NCI-H128 (cell line): ENCODE results near the gene OR52I2.

ENCODE experiments used
- DNase-seq: peaks from one replicate; lab custom pipeline; 2025; ENCODE audit not compliant: unreplicated experiment; lab: John Stamatoyannopoulos, UW

OR52I2 gene

DNA sequence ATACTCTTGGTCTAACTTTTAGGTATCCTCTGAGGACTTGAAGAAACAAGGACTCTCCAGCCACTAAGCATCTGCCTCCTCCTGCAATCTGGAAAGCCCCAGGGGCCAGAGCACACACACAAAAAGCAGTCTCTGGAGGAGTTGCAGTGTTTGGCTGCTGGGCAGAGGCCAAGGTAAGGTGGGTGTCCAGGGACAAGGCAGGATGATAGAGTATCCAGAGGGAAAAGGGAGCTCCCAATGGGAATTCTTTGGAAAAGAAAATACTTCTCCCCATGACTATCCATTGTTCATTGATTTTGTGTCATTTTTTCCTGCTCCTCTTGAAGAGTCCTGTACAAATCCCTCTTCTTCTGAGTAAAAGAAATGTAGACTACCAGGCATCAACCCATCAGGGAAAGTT is at the start of gene OR52I2:
TSS of gene OR52I2 (plus strand) at position 301 of the 400 bp plus-strand sequence.
- DNase-seq, result no peak

DNA sequence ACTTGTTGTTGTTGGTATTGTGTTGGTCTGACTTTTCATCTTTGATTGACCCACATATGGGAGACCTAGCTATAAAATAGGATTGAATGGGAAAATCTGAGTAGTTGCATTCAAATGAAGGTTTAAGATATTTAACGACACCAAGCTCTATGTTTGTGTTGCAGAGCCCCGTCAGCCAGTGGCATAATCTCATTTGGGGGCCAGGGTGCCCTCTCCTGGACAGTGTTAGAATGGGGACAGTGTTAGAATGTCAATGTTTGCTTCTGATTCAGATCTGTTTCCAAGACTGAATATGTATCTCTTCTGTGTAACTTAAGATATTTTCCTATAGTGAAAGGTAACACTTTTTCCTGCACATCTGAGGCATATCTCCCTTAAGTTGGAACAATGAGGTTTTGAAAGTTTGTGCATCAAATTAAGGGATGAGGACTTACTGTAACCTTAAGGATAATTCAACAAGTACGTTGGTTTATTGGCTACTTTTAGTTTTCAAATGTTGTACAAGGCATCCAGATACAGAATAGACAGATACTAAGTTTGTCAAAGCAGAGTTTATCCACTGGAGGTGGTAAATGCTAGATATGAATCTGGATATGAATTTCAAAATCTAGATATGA is 41.8 kb upstream of the OR52I2 start:
- no peak for DNase-seq

DNA sequence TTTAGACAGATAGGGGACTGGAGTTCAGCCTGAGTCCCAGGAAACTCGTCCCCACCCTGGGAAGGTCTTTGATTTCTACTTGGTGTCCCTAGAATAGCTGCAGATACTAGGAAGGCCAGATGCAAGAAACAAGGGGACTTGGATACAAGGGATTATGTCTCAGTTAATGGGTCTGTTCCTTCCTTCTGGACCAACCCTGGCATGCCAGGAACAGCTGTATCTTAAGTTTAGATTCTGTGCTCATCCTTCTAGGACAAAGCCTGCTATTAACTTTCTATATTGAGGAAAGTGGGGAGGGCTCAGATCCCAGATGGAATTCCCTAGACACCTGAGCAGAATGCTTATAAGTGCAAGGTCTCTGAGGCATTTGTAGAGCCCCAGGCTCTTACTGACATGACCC is 40.5 kb upstream of the OR52I2 start:
- DNase-seq, result no peak

DNA sequence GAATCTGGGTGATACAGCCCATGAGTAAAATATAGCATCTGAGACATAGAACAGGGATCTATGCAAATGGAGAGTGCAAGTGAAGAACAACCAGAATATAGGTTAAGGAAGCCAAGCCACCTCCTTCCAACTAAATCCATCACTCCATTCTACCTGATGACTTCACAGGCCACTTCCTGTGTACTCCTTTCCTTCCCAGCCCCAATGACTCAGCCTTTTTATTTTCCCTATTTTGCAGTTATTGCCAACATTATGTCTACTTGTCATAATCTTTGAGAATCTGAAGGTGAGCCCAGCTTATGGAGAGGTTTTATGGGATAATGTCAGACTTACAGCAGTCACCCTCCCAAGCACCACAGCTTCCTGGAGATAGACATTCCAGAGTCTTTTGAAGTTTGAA is 38.0 kb upstream of the OR52I2 start:
- no peak for DNase-seq

DNA sequence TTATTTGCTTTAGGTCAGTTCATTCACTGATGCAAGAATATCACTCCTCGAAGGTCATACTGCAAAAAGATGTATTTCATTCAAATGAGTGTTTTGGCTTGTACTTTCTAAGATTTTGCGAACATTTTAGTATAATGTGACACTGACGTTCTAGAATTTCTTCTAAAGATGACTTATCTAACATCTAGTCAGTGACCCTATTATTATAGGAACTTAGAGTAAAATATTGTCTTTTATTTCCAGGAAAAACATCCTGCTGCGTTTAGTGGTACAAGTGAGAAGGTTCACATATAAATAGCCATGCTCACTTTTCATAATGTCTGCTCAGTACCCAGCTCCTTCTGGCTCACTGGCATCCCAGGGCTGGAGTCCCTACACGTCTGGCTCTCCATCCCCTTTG is 36.7 kb upstream of the OR52I2 start, which contains the start of gene OR52M1:
TSS of gene OR52M1 (plus strand) at position 301 of the 400 bp plus-strand sequence. CDS start at position 301, 0 bp downstream.
- no peak for DNase-seq

DNA sequence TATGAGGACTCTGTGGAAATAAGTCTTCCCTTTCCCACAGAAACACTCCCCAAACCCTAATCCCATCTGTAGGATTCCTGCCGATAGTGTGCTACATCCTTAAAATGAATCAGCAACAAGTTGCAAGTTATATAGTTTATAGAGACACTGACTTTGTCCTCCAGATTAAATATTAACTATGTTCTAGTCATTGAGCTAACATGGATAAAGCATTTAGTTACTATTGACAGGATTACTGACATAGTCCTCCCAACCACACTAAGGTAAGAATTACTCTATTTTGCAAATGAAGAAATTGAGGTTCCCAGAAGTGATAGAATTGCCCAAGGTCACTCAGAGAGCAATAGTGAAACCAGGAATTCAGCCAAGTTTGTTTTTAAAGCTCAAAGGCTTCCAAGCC is 34.7 kb upstream of the OR52I2 start:
- DNase-seq, result no peak

DNA sequence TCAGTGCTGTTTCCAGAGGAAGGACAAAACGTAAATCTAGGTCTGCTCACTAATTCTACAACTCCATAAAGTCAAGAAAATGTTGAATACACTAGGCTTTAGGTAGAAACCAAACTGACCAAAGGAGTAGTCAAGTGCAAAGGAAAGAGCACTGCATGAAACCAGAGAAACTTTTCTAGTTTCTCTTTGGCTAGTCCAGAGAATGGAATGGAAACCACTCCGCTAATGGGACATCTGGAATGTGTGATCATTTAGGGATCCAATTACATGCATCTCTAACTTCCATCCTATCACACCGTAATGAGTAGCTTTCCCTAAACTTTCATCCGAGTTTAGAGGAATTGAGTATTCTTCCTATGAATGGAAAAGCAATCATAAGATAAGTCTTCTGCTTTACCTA is 34.1 kb upstream of the OR52I2 start:
- no peak for DNase-seq

DNA sequence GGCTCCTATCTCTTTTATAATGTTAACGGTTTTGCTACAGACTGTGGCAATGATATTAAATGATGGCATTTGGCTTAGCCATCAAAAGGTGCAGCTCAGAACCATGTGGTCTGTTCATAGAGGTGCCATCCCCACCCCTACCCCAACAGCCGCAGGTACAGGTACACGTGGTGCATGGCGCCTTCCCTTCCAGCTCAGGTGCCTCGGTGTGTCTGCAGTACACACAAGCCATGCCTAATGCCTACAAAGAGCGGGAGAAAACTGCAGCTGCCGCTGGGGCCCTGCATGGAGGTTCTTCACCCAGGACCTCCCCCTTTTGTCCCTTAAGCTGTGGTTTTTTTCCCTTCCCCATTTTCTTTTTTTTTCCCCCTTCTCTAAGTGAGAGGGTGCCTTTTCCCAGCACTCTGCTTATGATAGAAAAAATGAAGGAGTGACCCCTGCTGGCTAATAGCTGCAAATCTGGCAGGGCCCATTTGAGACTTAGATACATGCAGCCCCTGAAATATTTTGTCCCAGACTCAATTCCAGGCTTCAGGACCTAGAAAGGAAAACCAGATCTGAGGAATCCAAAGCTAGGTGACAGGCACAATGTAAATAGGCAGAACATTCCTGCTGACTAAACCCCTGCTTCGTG is 30.1 kb upstream of the OR52I2 start:
- DNase-seq, result no peak

DNA sequence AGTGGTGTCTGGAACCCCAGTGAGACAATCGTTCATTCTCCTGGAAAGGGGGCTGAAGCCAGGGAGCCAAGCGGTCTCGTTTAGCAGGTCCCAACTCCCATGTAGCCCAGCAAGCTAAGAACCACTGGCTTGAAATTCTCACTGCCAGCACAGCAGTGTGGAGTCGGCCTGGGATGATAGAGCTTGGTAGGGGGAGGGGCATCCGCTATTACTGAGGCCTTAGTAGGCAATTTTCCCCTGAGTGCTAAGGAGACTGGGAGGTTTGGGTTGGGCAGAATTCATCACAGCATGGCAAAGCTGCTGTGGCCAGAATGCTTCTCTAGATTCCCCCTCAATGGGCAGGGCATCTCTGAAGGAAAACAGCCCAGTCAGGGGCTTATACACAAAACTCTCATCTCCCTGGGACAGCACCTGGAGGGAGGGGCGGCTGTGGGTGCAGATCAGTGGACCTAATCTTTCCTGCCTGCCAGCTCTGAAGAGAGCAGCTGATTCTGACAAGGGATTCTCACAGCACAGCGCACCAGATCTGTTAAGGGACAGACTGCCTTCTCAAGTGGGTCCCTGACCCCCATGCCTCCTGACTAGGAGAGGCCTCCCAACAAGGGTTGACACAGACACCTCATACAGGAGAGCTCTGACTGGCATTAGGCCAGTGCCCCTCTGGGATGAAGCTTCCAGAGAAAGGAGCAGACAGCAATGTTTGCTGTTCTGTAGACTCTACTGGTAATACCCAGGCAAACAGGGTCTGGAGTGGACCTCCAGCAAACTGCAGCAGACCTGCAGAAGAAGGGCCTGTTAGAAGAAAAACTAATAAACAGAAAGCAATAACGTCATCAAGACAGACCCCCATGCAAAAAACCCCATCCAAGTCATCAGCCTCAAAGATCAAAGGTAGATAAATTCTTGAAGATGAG is 21.8 kb upstream of the OR52I2 start:
- no peak for DNase-seq

DNA sequence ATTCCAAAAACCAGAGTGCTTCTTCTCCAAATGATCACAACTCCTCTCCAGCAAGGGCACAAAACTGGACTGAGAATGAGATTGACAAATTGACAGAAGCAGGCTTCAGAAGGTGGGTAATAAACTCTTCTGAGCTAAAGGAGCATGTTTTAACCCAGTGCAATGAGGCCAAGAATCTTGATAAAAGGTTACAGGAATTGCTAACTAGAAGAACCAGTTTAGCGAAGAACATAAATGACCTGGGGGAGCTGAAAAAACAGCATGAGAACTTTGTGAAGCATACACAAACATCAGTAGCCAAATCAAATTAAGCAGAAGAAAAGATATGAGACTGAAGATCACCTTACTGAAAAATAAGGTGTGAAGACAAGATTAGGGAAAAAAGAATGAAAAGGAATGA is 21.1 kb upstream of the OR52I2 start:
- no peak for DNase-seq

DNA sequence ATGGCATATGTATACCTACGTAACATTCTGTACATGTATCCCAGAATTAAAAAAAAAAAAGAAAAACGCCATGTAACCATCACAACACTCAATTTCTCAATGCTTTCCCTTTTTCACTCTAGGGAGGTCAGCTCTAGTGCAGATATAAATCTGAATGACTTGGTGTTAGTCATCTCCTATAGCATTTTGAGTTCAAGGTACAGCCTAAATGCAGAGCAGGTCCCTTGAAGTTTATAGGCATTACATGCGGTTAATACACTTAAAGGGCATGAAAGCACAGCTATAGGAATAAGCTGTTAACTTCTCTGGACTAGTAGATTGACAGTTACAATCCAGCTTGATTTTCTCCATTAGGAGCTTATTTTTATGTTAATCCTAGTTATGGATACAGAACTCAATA is 16.2 kb upstream of the OR52I2 start:
- DNase-seq, result no peak

DNA sequence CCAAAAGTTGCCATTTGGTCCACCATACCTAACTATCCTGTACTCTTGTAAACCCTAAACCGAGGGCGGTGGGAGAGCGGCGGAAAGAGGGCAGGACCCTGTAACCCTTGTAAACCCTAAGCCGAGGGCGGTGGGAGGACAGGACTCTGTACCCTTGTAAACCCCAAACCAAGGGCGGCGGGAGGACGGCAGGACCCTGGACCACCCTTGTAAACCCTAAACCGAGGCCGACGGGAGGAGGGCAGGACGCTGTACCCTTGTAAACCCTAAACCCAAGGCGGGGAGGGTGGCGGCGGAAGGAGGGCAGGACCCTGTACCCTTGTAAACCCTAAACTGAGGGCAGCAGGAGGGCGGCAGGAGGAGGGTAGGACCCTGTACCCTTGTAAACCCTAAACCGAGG is 12.5 kb upstream of the OR52I2 start:
- no peak for DNase-seq

DNA sequence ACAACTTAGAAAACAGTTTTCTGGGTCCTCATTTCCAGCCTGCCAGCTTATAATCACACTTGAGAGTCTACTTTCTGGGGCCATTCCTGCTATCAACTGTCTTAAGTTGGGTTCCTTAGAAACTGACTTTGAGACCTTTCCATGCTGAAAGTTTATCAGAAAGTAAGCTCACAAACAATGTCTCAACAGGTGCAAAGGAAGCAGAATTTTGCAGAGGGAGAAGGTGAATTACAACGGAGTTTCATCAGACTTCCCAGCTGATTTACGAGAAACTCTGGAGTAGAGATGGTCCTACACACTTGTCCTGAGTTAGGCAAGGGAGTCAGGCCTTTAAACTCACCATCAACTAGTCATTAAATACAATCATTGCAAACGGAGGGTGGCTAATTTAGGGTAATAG is 4.7 kb upstream of the OR52I2 start:
- no peak for DNase-seq

DNA sequence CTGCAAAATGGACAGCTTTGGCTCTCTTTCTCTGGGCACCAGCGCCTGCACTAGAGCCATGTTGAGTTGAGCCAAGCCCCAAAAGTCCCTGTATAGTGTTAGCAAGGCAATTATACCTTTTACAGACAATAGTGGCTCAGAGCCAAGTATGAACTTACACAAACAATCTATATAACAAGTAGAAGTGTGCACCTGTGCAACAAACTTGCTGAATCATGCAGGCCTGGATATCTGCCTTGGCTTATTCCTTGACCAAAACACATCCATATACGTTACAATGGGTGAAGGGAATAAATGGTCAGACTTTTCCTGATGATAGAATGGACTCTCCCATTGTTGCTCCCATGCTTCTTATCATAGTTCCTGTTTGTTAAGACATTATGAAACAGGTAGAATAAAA is 3.8 kb upstream of the OR52I2 start:
- no peak for DNase-seq

DNA sequence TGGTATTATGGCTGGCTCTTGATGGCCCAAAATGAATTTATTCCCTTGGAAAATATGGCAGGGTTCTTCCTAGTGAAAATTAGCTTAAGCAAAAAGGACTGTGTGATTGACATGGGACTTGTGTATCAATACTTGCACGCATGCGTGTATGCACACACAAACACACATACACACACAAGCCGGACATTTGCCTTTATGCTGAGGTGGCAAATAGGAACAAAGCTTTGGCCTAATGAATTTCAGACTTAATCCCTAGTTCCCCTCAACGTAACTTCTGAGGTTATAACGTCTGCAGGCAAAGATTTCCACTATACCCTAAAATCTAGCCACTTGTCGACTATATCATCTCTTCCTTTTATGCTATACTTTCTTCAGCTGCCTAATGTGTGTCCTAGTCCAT is 2.9 kb upstream of the OR52I2 start:
- DNase-seq, result no peak

DNA sequence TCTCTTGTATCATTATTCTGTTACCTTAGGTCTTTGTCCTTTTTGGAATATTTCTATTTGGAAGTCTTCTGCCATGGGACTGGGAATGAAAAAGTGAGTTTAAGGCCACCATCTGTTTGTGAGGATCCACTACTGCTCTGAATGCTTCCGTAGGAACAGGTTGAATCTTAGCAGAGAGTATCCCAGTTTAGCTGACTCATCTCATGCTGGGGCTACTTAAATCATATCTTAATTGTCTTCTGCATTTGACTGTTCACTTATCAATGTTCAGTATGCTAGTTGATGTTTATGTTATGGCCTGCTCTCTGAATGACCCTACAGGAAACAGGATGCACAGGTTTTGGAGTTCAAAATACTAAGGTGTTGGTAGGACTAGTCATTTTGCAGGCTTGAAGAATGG is 1.4 kb upstream of the OR52I2 start:
- DNase-seq, result no peak

DNA sequence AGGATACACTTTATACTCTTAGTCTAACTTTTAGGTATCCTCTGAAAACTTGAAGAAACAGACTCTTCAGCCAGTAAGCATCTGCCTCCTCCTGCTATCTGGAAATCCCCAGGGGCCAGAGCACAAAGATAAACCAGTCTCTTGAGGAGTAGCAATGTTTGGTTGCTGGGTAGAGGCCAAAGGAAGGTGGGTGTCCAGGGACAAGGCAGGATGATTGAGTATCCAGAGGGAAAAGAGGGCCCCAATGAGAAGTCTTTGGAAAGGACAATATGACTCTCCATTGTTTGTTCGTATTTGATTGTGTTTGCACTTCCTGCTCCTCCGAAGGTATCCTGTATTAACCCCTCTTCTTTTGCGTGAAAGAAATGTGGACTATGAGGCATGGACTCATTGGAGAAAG is 7.5 kb downstream of the OR52I2 start:
- no peak for DNase-seq

DNA sequence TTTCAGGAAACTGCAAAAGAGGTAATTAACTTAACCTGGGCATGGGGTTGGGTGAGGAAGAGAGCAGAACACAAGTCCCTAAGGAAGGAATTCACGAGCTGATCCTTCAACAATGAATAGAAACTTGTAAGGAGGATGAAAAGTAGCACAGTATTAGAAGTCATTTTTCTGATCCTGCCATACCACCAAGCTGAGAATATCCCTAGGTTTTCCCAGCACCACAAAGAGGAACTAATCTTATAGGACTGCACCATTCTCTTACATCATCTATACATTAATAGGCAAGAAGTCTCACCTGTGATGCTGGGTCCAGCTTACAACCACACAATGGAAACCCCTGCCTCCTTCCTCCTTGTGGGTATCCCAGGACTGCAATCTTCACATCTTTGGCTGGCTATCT is 12.2 kb downstream of the OR52I2 start, which contains the start of gene OR52I1:
TSS of gene OR52I1 (plus strand) at position 301 of the 400 bp plus-strand sequence. CDS start at position 301, 0 bp downstream.
- DNase-seq, result no peak

DNA sequence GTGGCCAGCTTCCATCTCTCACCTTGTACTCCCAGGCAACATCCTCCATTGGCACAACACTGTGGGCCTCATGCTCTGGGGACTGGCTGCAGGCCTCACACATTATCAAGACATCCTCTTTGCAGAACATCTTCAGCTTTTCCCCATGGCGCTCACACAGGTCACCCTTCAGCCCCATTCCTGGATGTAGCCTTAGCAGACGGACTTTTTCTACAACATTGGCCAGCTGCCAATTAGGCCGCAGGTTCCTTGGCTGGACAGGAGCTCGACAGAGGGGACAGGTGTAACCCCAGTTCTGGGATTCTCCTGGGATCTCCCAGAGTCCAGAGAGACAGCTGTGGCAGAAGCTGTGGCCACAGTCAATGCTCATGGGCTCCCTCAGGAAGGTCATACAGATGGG is 23.5 kb downstream of the OR52I2 start:
- no peak for DNase-seq

DNA sequence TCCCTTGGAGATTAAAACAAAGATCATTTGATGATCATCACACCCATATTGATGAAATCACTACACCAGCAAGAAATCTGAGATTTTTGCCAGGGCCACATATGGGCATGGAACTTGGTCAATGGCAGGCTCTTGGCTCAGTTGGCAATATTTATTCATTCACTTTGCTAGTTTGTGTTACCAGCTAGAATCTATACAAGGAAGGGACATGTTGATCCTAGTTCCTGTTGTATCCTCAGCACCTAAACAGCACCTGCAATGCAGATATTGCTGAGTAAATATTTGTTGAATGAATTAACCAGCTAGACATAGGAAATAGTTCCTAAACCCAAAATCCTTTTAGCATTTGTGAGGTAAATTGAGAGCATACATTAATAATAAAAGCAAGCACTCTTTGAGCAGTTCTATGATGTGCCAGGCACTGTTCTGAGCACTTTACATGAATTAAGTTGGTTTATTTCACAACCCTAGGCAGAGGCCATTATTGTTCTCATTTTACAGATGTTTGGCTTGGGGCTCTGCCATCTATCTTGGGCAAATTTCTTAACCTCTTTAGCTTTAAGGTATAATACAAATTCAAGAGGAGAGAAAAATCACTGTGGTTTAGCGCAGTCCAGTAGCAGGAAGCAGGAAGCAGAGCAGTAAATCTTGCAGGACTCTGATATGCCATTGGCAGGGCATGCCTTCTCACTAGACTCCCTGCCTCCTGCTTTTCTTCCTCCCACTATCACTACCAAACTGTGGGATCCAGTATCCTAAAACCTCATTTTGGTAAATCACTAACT is 24.9 kb downstream of the OR52I2 start:
- DNase-seq, result no peak

DNA sequence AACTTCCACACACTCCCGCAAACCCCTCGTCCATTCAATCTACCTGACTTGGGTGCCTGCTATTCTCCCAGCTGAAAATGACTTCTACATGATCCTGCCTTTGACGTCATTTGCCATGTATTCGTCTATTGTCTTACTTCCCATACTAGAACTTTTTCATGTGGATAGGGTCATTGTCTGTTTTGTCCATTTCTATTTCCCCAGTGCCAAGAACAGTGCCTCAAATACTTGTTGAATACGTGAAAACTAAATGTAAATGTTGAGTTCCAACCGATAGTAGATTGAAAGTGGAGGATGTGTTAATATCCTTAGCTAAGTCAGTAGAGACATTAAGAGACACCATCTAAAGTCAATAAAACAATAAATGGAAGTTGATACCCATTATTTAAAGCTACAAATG is 25.6 kb downstream of the OR52I2 start:
- DNase-seq, result no peak
